Endodermal cell (in vitro differentiated cells): ENCODE results near the gene CYP11A1. TPM values are rescaled to one million over a fixed set of nuclear protein-coding genes. Genes with fewer than 3 reads are reported as not detected.

Experiments
- DNase-seq: peaks from one replicate; pipeline ENCODE4 v3.0.0-alpha.2; 2017
- H3K27ac ChIP-seq: 2 replicates; pipeline ENCODE4 v1.5.1; 2013; ENCODE audit warnings: mild to moderate bottlenecking, low read depth, low read length, moderate library complexity
- H3K27me3 ChIP-seq: 2 replicates; pipeline ENCODE4 v1.6.1; 2013; ENCODE audit warnings: mild to moderate bottlenecking, low read length, moderate library complexity; ENCODE audit not compliant: insufficient read depth, control insufficient read depth, poor library complexity, severe bottlenecking
- H3K36me3 ChIP-seq: 2 replicates; pipeline ENCODE4 v1.7.0; 2013; ENCODE audit warnings: mild to moderate bottlenecking, low read length, moderate library complexity; ENCODE audit not compliant: control insufficient read depth, insufficient read depth
- H3K4me1 ChIP-seq: one replicate; pipeline ENCODE4 v1.7.0; 2013; ENCODE audit warnings: low read length; ENCODE audit not compliant: control insufficient read depth, insufficient read depth
- H3K4me3 ChIP-seq: 2 replicates; pipeline ENCODE4 v1.5.1; 2013; ENCODE audit warnings: mild to moderate bottlenecking, low read length, moderate library complexity
- H3K9ac ChIP-seq: 2 replicates; pipeline ENCODE4 v1.6.1; 2013; ENCODE audit warnings: mild to moderate bottlenecking, low read length, moderate library complexity; ENCODE audit not compliant: poor library complexity, severe bottlenecking; ENCODE audit errors: extremely low read depth
- H3K9me3 ChIP-seq: 2 replicates; pipeline ENCODE4 v1.6.1; 2013; ENCODE audit warnings: mild to moderate bottlenecking, low read length, moderate library complexity; ENCODE audit not compliant: control insufficient read depth
- H3K27ac Mint-ChIP-seq: 2 replicates; pipeline ENCODE4 v1.8.0; 2020; ENCODE audit warnings: mixed read lengths
- H3K27me3 Mint-ChIP-seq: 2 replicates; pipeline ENCODE4 v1.8.0; 2021; ENCODE audit warnings: mild to moderate bottlenecking, mixed read lengths; ENCODE audit not compliant: insufficient read depth
- H3K36me3 Mint-ChIP-seq: 2 replicates; pipeline ENCODE4 v1.8.0; 2020; ENCODE audit warnings: low read depth, mixed read lengths
- H3K4me1 Mint-ChIP-seq: 2 replicates; pipeline ENCODE4 v1.8.0; 2020; ENCODE audit warnings: mixed read lengths
- H3K4me3 Mint-ChIP-seq: 2 replicates; pipeline ENCODE4 v1.8.0; 2020; ENCODE audit warnings: mild to moderate bottlenecking, moderate library complexity, mixed read lengths
- H3K9me3 Mint-ChIP-seq: 2 replicates; pipeline ENCODE4 v1.8.0; 2020; ENCODE audit warnings: mild to moderate bottlenecking, mixed read lengths
- CTCF ChIP-seq: fragments of 200-600 bp; sonication (generic); conservative IDR thresholded peaks from 2 replicates; pipeline ENCODE4 v1.5.0; 2021; ENCODE audit warnings: antibody characterized with exemption, mild to moderate bottlenecking
- WGBS, 2 experiments: methylation state at CpG; one replicate each; pipeline versions ENCODE4 v1.1.5 to v1.1.7; 2013; ENCODE audit warnings: missing lambda C conversion rate in 2 of 2, mixed read lengths in 1 of 2; ENCODE audit not compliant: insufficient coverage in 1 of 2, insufficient read length in 1 of 2; 5-methylcytosine and 5-hydroxymethylcytosine counted together
- total RNA-seq, 2 donors: library from RNA; stranded (reverse); fragmentation: NEBNext Ultra II Directional in 1 of 2; extraction: Animal tissue kit (Norgen Biotek cat#: 25700) in 1 of 2; gene quantifications; 2 replicates in 1 of 2; 3 replicates in 1 of 2; pipeline ENCODE4 v1.2.1, GENCODE V29; 2021

Gene CYP11A1
- total RNA-seq, 2 donors from 2014 or later: 4.8 to 5.3 TPM

- no peak overlapping the region for H3K27ac Mint-ChIP-seq
- no peaks in the 10 kb centered on the region for H3K9me3 Mint-ChIP-seq
- Histone ChIP-seq H3K27ac (no peak overlapping the region), H3K9ac (no peak overlapping the region), H3K4me3 (no peak overlapping the region), H3K27me3 (no peaks in the 10 kb centered on the region), H3K9me3 (no peaks in the 10 kb centered on the region), H3K4me1 (no peaks in the 10 kb centered on the region), H3K36me3 (no peaks in the 10 kb centered on the region)
- H3K4me3 Mint-ChIP-seq: no peak overlapping the region
- 91 to 98% methylated on average over 7 to 9 of the region's 9 CpGs for WGBS, 2 experiments
- no peaks in the 10 kb centered on the region for H3K36me3 Mint-ChIP-seq
- TF ChIP-seq CTCF: no peak
- H3K27me3 Mint-ChIP-seq: no peaks in the 10 kb centered on the region
- no peak for DNase-seq
- peaks cover 7% of the 10 kb centered on the region for H3K4me1 Mint-ChIP-seq
Measured at GRCh38 chr15:74339371-74339770, 28.1 kb downstream of the CYP11A1 start.

- no peak for TF ChIP-seq CTCF
- Histone ChIP-seq H3K27ac (no peak overlapping the region), H3K27me3 (no peaks in the 10 kb centered on the region), H3K4me1 (no peaks in the 10 kb centered on the region), H3K9ac (no peak overlapping the region), H3K4me3 (no peak overlapping the region), H3K36me3 (no peaks in the 10 kb centered on the region), H3K9me3 (no peaks in the 10 kb centered on the region)
- no peaks in the 10 kb centered on the region for H3K36me3 Mint-ChIP-seq
- peaks cover 7% of the 10 kb centered on the region for H3K4me1 Mint-ChIP-seq
- 96 to 97% methylated on average over 4 to 5 of the region's 5 CpGs for WGBS, 2 experiments
- no peak overlapping the region for H3K27ac Mint-ChIP-seq
- no peak for DNase-seq
- H3K27me3 Mint-ChIP-seq: no peaks in the 10 kb centered on the region
- H3K4me3 Mint-ChIP-seq: no peak overlapping the region
- no peaks in the 10 kb centered on the region for H3K9me3 Mint-ChIP-seq
Measured at GRCh38 chr15:74338676-74339075, 28.8 kb downstream of the CYP11A1 start.

GRCh38 chr15:74337607-74338211 lies 29.7 kb downstream of the CYP11A1 start:
- Mint-ChIP-seq H3K4me1 (peaks cover 7% of the 10 kb centered on the region), H3K4me3 (no peak overlapping the region), H3K9me3 (no peaks in the 10 kb centered on the region), H3K27me3 (no peaks in the 10 kb centered on the region), H3K27ac (no peak overlapping the region), H3K36me3 (no peaks in the 10 kb centered on the region)
- TF ChIP-seq CTCF: no peak
- no peaks in the 10 kb centered on the region for H3K27me3 ChIP-seq
- H3K27ac ChIP-seq: no peak overlapping the region
- no peaks in the 10 kb centered on the region for H3K9me3 ChIP-seq
- no peak overlapping the region for H3K9ac ChIP-seq
- H3K36me3 ChIP-seq: no peaks in the 10 kb centered on the region
- DNase-seq: no peak
- no peak overlapping the region for H3K4me3 ChIP-seq
- H3K4me1 ChIP-seq: no peaks in the 10 kb centered on the region
- WGBS, 2 experiments: 93 to 95% methylated on average over 4 of the region's 4 CpGs
